Measurements from ENCODE around the gene PRSS22.

The PRSS22 gene

GRCh38 chr16:2857451-2858244 is at the start of gene PRSS22:
TSS of gene PRSS22 (minus strand) at chr16:2858170. CDS start at chr16:2858104, 66 bp downstream.
- DNase-seq: no peak

DNA sequence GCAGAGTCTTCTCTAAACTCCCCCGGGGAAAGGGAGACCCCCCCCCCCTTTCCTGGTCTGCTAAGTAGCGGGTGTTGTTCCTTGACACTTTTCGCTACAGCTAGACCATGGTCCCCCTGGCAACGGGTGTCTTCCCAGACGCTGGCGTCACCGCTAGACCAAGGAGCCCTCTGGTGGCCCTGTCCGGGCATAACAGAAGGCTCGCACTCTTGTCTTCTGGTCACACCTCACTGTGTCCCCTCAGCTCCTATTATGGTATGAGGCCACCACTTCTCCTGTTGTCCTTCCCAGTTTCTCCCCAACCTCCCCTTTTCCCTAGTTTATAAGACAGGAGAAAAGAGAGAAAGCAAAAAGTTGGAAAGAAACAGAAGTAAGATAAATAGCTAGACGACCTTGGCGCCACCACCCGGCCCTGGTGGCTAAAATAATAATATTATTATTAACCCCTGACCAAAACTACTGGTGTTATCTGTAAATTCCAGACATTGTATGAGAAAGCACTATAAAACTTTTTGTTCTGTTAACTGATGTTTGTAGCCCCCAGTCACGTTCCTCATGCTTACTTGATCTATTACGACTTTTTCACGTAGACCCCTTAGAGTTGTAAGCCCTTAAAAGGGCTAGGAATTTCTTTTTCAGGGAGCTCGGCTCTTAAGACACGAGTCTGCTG is 49.2 kb upstream of the PRSS22 start:
- peak; percentile 3 for DNase-seq

DNA sequence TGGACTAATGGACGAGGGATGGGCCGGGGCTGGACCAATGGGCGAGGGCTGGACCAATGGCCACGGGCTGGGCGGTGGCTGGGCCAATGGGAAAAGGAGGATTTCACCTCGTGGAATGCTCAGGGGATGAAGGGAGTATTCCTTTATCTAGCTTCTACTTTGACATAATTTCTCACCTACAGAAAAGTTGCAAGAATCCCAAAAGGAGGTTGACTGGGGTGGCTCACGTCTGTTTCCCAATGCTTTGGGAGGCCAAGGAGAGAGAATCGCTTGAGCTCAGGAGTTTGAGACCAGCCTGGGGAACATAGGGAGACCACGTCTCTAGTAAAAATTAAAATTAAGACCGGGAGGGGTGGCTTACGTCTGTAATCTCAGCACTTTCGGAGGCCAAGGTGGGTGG is 48.0 kb upstream of the PRSS22 start:
- DNase-seq: no peak

- peak; percentile 98 for DNase-seq
Observed at GRCh38 chr16:2905241-2905987, 47.4 kb upstream of the PRSS22 start.

DNA sequence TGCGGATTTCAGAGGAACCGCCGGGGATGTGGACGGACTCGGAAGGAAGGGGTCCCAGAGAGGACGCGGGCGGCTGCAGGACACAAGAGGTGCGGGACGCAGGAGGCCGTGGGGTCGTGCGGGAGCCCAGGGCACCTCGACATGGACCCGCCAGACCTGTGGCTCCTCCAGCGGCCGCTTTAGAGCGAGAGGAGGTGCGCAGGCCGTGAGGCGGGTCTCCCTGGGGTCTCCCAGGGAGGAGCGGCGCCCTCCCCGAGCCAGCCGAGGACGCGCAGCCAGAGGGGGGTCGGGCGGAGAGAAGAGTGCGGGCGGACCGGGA is 46.9 kb upstream of the PRSS22 start:
- no peak for DNase-seq

DNA sequence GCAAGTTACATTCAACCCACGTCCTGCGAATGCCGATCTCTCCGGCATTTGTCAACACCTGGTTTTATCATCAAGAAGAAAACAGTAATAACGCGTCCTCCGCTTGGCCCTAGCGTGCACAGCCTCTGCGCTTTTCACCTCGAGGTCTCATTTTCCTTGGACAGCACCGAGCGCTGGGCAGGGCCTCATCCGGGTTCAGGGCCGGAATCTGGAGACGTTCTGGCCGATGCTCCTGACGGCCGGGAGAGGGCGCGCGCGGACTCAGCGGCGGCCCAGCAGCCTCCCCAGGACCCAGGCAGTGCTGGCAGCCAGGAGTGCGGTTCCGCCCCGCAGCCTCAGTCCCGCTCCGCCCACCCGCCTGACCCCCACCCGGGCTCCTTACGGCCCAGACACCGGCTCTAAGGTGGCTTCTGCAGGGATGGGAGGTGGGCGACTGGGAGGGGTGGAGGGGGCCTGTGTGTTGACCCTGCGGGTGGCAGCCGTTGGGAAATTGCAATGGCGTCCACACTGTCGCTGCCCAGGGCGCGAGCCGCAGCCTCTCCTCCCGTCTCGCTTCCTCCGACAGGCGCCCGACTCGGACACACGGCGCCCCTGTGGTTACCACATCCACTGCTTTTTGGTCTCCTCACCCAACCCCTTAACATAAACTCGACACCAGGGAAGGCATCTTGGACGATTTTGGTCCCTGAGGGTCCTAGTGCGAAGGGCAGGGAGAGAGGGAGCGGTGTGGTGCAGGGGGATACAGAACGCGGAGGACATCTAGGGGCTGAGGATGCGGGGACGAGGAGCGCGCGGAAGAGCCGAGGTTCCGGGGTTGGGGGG is 46.3 kb upstream of the PRSS22 start:
- DNase-seq: peak; percentile 44

DNA sequence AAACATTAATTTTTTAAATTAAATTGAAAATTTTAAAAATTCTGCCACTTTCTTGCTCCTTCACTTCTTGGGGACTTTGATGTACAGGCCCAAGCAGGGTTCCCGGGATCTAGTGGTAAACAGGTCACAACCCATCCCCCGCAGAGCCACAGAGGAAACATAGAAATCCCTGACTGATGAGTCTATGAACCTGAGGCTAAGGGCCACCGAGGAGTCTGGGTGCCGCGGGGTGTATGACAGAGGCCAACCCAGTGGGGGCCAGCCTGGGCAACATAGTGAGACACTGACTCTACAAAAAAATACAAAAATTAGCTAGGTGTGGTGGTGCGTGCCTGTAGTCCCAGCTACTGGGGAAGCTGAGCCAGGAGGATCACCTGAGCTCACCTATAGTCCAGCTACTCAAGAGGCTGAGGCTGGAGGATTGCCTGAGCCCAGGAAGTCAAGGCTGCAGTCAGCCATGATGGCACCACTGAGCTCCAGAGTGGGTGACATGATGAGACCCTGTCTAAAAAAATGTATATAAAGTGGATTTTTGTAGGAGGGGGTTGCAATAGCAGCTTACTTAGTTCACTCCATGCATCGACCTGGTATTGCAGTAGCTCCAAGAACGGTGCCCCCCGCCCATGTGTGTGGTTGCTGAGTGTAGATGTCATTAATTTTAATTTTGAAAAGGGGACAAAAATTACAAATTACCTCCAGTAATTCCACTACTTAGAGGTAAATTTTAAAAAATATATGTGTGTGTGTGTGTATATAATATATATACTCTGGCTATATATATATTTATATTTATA is 44.6 kb upstream of the PRSS22 start:
- no peak for DNase-seq

GRCh38 chr16:2900526-2901075 is 42.6 kb upstream of the PRSS22 start:
- DNase-seq: no peak

DNA sequence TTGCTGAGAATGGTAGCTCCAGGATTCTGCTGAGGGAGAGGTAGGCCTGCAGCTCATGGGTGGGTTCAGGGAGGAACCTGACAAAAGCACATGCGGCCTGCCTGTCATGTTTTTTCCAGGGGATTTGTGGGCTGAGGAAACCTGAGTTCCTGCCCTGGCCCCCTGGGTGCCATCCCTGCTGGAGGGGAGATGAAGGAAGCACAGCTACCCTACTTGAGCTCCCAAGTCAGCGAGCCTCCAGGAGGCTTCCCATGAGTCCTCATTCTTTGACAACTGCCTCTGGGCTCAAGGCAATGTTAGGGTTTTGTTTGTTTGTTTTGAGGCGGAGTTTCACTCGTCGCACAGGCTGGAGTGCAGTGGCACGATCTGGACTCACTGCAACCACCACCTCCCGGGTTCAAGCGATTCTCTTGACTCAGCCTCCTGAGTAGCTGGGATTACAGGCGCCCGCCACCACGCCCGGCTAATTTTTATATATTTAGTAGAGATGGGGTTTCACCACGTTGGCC is 41.6 kb upstream of the PRSS22 start:
- DNase-seq: no peak

DNA sequence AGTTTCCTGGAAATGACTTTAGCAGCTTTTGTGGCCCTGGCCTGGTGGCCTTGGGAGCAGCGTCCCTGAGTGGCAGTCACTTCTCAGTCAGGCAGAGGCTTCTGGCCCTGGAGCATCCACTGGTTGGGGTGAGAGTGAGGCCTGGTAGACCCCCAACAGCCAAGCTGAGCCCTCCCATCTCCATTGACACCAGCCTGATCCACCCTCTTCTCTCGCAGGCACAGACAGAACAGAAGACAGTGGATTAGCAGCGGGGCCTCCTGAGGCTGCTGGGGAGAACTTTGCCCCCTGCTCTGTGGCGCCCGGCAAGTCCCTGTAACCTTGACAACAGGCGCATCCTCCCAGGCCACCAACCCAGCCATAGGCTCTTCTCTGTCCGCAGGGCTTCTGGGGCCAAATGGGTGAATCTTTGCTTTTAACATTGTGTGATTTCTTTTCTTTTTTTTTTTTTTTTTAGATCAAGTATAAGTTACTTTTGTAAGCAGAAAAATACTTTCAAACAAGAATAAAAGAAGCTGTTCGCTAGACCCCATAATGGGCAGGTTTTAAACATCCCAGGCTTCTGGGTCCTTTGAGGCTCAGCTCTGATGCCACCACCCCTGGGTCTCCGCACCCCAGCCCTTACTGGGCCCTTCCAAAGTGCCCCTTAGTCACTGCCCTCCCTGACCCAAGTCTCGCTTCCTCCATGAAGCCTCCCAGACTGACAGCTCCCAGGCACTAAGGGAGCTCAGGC is 41.0 kb upstream of the PRSS22 start:
- DNase-seq: no peak

GRCh38 chr16:2897110-2897509 is 39.1 kb upstream of the PRSS22 start:
- no peak for DNase-seq

DNA sequence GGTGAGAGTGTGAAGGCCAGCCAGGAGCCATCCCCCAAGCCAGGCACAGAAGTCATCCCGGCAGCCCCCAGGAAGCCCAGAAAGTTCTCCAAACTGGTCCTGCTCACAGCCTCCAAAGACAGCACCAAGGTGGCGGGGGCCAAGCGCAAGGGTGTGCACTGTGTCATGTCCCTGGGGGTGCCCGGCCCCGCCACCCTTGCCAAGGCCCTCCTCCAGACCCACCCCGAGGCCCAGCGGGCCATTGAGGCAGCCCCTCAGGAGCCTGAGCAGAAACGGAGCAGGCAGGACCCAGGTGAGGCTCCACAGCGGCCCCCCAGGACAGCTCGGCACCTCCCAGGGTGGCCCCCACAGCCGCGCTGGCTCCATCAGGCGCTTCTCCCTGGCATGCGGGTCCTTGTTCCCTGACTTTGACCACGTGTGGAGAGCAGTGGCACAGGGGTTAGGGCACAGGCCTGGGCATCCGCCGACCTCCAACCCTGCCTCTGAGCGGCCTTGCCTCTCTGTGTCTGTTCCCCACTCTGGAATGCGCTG is 38.6 kb upstream of the PRSS22 start:
- no peak for DNase-seq

- DNase-seq: no peak
Observed at GRCh38 chr16:2895813-2896212, 37.8 kb upstream of the PRSS22 start.

GRCh38 chr16:2894231-2894630 is 36.3 kb upstream of the PRSS22 start:
- no peak for DNase-seq

GRCh38 chr16:2884041-2884451 is 26.1 kb upstream of the PRSS22 start:
- DNase-seq: no peak

GRCh38 chr16:2883458-2883908 is 25.5 kb upstream of the PRSS22 start:
- DNase-seq: no peak

DNA sequence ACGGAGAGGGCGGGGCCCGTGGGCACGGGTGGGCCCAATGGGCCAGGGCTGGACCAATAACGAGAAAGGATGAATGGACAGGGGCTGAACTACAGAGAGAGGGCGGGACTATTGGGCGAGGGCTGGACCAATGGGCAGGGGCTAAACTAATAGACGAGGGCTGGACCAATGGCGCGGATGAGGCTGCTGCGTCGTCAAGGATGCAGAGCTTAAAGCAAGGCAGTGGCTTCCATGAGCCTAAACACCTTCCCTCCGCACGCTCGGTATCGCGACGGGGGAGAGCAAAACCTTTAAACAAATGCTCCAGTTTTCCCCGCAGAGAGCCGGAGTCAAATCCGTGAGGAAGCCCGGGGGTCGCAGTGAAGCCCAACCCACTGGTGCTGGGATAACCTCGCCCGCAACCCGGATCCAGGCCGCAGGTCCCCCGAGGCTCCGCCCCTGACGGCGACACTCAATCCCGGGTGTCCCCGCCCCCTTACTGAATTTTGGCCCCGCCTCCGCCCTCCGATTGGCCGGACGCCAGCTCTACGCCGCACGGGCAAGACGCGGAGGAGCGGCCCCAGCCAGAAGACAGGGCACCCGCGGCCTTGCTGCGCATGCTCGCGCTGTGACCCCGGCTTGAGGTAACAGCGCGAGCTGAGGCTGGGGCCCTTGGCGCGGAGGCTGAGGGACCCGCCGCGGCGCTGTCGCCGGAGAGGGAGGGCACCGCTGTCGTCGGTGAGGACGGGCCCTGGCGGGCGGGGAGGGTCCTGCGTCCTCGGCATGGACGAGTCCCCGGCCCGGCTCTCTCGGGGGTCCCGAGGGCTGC is 24.9 kb upstream of the PRSS22 start, which contains the start of gene FLYWCH2:
Gene FLYWCH2 (plus strand): TSS at position 566 of the 808 bp plus-strand sequence. CDS start 13,235 bp downstream, outside the sequence.
- DNase-seq: peak; percentile 96

DNA sequence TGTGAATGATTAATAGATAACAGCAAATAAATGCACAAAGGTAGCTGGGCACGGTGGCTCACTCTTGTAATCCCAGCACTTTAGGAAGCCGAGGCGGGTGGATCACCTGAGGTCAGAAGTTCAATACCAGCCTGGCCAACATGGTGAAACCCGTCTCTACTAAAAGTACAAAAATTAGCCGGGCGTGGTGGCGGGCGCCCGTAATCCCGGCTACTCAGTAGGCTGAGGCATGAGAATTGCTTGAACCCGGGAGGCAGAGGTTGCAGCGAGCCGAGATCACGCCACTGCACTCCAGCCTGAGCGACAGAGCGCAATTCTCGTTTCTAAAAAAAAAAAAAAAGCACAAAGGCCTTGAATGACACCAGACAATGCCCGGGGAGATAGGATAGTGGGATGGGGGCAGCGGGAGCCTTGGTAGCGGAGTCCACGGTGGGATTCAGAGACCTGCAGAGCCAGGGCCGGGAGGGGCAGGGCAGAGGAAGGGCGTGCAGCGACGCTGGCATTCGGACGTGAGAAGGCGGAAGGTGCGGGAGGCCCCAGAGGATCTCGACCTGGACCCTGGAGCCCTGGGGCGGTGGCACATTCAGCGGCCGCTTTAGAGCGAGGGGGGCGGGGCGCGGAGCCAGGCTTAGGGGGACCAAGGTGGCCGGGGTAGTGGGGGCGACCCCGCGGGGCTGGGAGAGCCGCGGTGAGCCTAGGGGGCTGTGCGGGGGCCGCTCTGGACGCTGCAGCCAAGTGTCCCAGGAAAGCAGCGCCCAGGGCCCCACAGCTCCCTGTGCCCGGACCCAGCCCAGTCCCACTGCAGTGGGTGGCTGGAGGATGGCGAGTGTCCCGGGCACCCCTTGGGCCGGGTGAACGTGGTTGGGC is 24.0 kb upstream of the PRSS22 start:
- no peak for DNase-seq

Measured in DMS153 (cell line).